Activated T-helper 1 cell treated with anti-CD3 and anti-CD28 coated beads, Interleukin-12 subunit alpha, Interleukin-12 subunit beta, Interleukin-2, Interleukin-4 antibody, amounts not matched to agents 30 ng/mL and 10 ng/mL and 1 ng/mL, durations not matched to agents 14 hours and 24 hours and 36 hours (primary cell): Measurements from ENCODE around the gene TRIM8. TPM values are rescaled to one million over a fixed set of nuclear protein-coding genes. Genes with fewer than 3 reads are reported as not detected.

Experiments
- DNase-seq: peaks from one replicate; pipeline ENCODE4 v3.0.0; 2021; ENCODE audit warnings: low spot score
- H3K27ac Mint-ChIP-seq: one replicate; pipeline ENCODE4 v1.8.0; 2021; ENCODE audit warnings: mild to moderate bottlenecking, mixed read lengths
- H3K27me3 Mint-ChIP-seq: one replicate; pipeline ENCODE4 v1.8.0; 2022; ENCODE audit warnings: mild to moderate bottlenecking, moderate library complexity, mixed read lengths; ENCODE audit not compliant: insufficient read depth
- H3K36me3 Mint-ChIP-seq: one replicate; pipeline ENCODE4 v1.8.0; 2021; ENCODE audit warnings: low read depth, mixed read lengths
- H3K4me1 Mint-ChIP-seq: one replicate; pipeline ENCODE4 v1.8.0; 2021; ENCODE audit warnings: low read depth, mixed read lengths
- H3K4me3 Mint-ChIP-seq: one replicate; pipeline ENCODE4 v1.8.0; 2021; ENCODE audit warnings: mild to moderate bottlenecking, moderate library complexity, mixed read lengths
- H3K9me3 Mint-ChIP-seq: one replicate; pipeline ENCODE4 v1.8.0; 2021; ENCODE audit warnings: mixed read lengths
- intact Hi-C: fragments of 100-400 bp; cut with micrococcal nuclease; formaldehyde crosslinking; loops from one replicate; pipeline ENCODE4 v1.15.1; 2024
- total RNA-seq: library from RNA; stranded (reverse); gene quantifications from 2 replicates; pipeline ENCODE4 v1.2.3, GENCODE V29; 2022

Gene TRIM8
- total RNA-seq, 1 donor from 2014 or later: 111 TPM

DNA sequence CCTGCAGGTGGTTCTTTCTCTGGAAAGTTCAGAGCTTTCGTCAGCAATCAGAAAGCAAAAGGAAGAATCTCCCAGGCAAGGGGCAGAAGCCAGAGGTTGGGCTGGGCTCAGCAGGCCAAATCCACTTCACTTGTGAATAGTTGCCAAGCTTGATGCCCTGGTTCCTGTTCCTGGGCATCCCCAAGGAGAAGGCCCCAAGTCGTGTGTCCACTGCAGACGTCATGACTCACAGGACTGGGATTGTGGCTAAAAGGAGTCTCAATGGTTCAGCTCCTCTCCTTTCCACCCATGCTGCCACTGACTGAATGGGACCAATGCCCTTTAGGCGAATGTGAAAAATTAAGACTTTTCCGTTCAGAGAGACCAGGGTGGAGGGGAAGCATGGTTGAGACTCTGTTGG, 38.6 kb upstream of the TRIM8 start:
- H3K9me3 Mint-ChIP-seq: no peaks in the 10 kb centered on the region
- H3K27ac Mint-ChIP-seq: no peak overlapping the region
- H3K4me3 Mint-ChIP-seq: no peak overlapping the region
- no peak for DNase-seq
- H3K36me3 Mint-ChIP-seq: peaks cover 7% of the 10 kb centered on the region
- peaks cover 7% of the 10 kb centered on the region for H3K4me1 Mint-ChIP-seq
- intact Hi-C loops: no loop called here
- no peaks in the 10 kb centered on the region for H3K27me3 Mint-ChIP-seq

DNA sequence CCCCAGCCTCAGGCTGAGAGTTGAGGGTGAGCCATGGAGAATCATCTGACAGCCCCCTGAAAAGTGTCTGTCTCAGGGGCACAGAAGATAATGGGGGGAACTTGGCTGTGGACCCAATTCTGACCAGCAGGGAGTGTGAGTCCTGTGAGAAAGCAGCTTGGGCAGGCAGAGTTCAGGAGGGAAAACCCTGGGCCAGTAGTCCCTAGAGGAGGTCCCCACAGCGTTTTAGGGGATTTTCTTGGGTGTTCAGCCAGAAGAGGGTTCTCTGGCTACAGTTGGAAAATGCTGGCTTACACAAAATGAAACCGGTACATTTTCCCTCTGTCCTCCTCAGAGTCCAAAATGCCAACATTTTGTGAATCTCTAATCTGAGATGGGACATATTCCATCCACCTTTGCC, 35.8 kb upstream of the TRIM8 start:
- no peak for DNase-seq
- intact Hi-C loops: no loop called here
- peaks cover 17% of the 10 kb centered on the region for H3K4me1 Mint-ChIP-seq
- H3K36me3 Mint-ChIP-seq: peaks cover 5% of the 10 kb centered on the region
- no peaks in the 10 kb centered on the region for H3K27me3 Mint-ChIP-seq
- no peak overlapping the region for H3K4me3 Mint-ChIP-seq
- no peak overlapping the region for H3K27ac Mint-ChIP-seq
- H3K9me3 Mint-ChIP-seq: no peaks in the 10 kb centered on the region

DNA sequence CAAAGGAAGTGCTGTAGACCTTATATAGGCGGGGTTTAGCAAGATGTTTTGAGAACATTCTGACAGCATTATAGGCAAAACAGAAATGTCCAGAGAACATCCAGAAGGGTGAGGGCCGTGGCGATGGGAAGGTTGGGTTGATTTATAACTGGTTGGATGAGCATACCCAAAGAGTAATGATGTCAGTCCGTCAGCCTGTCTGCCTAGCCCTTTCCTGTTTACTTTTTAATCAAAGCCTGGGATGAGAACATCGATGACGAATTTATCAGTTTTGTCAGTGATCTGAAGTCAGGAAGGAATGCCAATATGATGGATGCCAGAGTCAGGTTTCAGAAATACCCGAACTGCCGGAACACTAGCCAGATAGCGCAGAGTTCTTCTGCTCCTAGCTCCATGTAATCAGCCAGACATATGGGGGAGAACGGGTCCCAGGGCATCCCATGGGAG, 33.8 kb upstream of the TRIM8 start:
- Mint-ChIP-seq H3K4me3 (no peak overlapping the region), H3K36me3 (peaks cover 3% of the 10 kb centered on the region), H3K27me3 (no peaks in the 10 kb centered on the region), H3K4me1 (peaks cover 12% of the 10 kb centered on the region), H3K27ac (no peak overlapping the region), H3K9me3 (no peaks in the 10 kb centered on the region)
- intact Hi-C loops: no loop called here
- DNase-seq: no peak

DNA sequence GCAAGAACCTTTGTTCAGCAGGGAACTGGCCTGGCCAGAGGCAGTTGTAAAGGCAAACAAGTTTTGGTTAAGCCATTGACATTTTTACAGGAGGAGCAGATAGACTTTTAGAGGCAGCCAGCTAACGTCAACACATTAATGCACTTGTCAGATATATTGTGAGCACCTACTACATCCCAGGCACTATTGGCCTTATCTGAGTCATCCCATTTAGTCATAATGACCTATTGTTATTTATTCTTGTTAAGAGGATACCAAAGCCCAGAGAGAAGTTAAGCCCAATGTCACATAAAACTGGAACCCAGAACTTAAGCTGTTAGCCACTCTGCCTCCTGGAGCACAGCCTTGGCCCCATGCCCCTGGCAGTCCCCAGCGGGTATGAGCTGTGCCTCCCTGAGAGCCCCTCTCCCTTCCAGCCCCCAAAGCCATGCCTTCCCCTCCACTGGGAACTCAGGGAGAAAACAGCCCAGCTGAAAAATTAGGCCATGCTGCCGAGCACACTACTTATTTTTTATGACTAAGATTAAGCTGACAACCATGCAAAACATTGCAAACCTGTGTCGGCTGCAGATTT, 32.7 kb upstream of the TRIM8 start:
- intact Hi-C loops: no loop called here
- H3K4me1 Mint-ChIP-seq: peaks cover 12% of the 10 kb centered on the region
- no peaks in the 10 kb centered on the region for H3K27me3 Mint-ChIP-seq
- H3K36me3 Mint-ChIP-seq: peaks cover 3% of the 10 kb centered on the region
- no peaks in the 10 kb centered on the region for H3K9me3 Mint-ChIP-seq
- no peak for DNase-seq
- H3K27ac Mint-ChIP-seq: peak overlapping the region; percentile 23
- H3K4me3 Mint-ChIP-seq: no peak overlapping the region

DNA sequence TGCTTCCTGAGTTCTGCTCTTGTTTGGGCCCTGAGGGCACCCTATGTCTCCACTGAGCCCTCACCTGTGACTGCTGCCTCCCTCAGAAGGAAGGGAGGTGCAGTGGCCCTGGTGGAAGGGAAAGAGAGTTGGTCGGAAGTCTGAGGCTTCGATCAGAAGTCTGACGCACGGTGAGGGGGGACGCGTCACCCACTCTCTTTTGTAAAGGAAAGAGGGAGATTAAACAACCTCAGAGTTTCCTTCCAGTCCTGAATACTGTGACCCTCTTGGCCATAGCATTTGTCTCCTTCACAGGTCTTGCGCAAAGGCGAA, 31.4 kb upstream of the TRIM8 start:
- intact Hi-C loops: no loop called here
- H3K27ac Mint-ChIP-seq: peak overlapping the region; percentile 86
- H3K9me3 Mint-ChIP-seq: no peaks in the 10 kb centered on the region
- H3K27me3 Mint-ChIP-seq: no peaks in the 10 kb centered on the region
- H3K4me1 Mint-ChIP-seq: peaks cover 12% of the 10 kb centered on the region
- H3K4me3 Mint-ChIP-seq: no peak overlapping the region
- DNase-seq: no peak
- peaks cover 3% of the 10 kb centered on the region for H3K36me3 Mint-ChIP-seq

DNA sequence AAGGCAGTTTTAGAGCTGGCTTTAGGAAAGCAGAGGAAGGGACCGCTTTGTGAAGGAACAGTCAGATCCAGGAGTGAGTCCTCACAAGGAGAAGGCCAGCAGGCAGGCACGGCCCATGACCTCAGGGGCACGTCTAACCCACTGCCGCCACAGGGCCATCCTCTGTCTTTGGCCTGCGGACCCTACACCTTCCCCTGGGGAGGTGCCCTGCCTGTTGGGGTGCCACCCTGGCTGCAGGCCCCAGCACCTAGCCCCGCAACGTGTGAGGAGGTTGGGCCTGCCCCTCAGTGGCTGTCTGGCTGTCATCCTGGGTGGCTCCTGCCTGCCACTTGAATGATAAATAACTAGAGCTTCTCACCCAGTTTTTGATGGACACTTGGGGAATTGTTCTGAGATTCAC, 31.0 kb upstream of the TRIM8 start:
- DNase-seq: no peak
- peaks cover 12% of the 10 kb centered on the region for H3K4me1 Mint-ChIP-seq
- no peaks in the 10 kb centered on the region for H3K27me3 Mint-ChIP-seq
- H3K27ac Mint-ChIP-seq: peak overlapping the region; percentile 86
- intact Hi-C loops: no loop called here
- H3K9me3 Mint-ChIP-seq: no peaks in the 10 kb centered on the region
- peaks cover 4% of the 10 kb centered on the region for H3K36me3 Mint-ChIP-seq
- no peak overlapping the region for H3K4me3 Mint-ChIP-seq

DNA sequence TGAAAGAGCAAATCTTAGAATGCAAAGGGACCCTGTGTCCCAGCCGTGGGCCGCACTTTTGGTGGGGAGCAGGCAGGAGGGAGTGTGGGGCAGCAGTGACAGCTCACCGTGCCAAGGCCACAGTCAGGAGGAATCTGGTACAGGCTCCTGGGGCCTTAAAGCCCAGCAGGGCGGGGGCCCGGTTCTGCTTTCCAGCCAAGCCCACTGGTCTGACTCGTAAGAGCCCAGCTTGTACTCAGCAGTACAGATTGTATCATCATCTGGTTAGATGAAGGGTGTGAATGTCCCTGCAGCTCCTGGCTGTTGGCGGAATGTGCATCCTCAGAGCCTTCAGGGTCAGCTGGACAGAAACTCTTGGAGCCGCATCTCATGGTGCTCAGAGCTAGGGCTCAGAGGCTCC, 30.5 kb upstream of the TRIM8 start:
- peaks cover 12% of the 10 kb centered on the region for H3K4me1 Mint-ChIP-seq
- no peak overlapping the region for H3K27ac Mint-ChIP-seq
- no peaks in the 10 kb centered on the region for H3K27me3 Mint-ChIP-seq
- H3K9me3 Mint-ChIP-seq: no peaks in the 10 kb centered on the region
- intact Hi-C loops: no loop called here
- DNase-seq: no peak
- H3K36me3 Mint-ChIP-seq: peaks cover 4% of the 10 kb centered on the region
- H3K4me3 Mint-ChIP-seq: no peak overlapping the region

DNA sequence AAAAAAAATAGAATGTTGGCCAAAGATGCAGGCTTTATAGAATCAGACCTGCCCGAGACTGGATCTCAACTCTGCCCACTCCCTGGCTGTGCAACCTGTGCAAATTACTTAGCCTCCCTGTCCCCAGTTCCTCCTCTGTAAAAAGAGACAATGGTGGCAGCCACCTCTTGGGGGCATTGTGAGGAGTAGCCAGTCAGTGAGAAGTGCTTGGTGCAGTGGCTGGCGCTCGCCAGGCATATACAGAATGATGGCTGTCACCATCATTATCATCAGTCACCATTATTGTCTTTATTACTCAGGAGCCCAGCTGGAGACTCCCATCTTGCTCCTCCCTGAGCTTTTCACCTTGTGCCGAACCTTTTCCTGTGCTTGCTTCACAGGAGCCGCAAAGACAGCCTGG, 29.4 kb upstream of the TRIM8 start:
- DNase-seq: no peak
- H3K36me3 Mint-ChIP-seq: peaks cover 2% of the 10 kb centered on the region
- H3K9me3 Mint-ChIP-seq: no peaks in the 10 kb centered on the region
- H3K4me1 Mint-ChIP-seq: peaks cover 12% of the 10 kb centered on the region
- intact Hi-C loops: no loop called here
- H3K27ac Mint-ChIP-seq: no peak overlapping the region
- no peaks in the 10 kb centered on the region for H3K27me3 Mint-ChIP-seq
- H3K4me3 Mint-ChIP-seq: no peak overlapping the region

DNA sequence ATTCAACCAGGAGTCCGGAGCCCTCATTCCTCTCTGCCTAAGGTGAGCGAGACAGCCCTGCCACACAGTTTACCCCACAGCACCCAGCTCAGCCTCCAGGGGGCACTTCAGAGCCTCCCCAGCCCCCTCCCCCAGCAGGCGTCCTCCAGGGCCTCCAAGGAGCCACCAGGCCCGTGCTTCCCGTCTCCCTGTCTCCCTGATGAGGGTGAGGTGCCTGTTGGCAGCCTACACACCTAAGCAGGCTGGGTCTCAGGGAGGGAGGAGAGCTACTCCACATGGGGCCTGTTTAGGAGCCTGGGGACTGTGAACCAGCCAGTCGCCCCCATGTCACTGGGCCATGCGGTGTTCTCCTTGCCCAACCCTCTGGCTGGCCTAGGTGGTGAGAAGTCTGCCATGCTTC, 28.9 kb upstream of the TRIM8 start:
- H3K36me3 Mint-ChIP-seq: peaks cover 2% of the 10 kb centered on the region
- no peaks in the 10 kb centered on the region for H3K9me3 Mint-ChIP-seq
- H3K4me3 Mint-ChIP-seq: no peak overlapping the region
- no peaks in the 10 kb centered on the region for H3K27me3 Mint-ChIP-seq
- H3K4me1 Mint-ChIP-seq: peaks cover 12% of the 10 kb centered on the region
- H3K27ac Mint-ChIP-seq: no peak overlapping the region
- intact Hi-C loops: no loop called here
- DNase-seq: no peak

DNA sequence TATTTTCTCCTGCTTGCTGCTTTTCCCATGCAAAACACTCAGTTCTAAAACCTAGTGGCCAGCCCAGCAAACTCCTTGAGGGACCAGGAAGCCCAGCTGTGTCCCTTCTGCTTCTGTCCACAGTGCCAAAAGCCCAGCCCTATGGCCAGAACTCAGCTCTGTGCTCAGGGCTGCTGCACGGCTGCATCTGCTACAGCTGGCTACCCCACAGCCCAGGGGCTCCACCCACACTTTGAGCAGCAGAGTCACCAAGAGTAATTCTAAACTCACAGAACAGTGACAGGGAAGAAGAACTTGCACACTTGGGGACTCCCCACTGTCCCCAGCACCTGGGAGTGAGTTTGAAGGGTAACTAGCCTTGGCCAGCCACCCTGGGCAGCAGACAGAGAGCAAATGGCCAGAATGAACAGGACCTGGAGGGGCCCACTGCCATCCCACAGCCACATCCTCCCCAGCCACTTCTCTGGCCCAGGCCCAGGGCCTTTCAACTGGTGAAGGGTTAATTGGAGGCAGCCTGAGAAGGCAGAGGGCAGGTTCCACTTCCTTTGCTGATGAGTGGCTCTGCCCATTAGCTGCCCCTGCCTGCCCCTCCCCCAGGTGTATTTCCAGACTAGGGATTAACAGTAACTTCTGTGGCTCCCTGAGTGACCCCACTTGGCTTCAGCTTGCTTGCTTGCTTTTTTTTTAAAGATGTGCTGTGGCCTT, 28.1 kb upstream of the TRIM8 start:
- no peak for DNase-seq
- Mint-ChIP-seq H3K9me3 (no peaks in the 10 kb centered on the region), H3K27me3 (no peaks in the 10 kb centered on the region), H3K36me3 (peaks cover 2% of the 10 kb centered on the region), H3K4me1 (peaks cover 5% of the 10 kb centered on the region), H3K27ac (no peak overlapping the region), H3K4me3 (no peak overlapping the region)
- intact Hi-C loops: no loop called here

DNA sequence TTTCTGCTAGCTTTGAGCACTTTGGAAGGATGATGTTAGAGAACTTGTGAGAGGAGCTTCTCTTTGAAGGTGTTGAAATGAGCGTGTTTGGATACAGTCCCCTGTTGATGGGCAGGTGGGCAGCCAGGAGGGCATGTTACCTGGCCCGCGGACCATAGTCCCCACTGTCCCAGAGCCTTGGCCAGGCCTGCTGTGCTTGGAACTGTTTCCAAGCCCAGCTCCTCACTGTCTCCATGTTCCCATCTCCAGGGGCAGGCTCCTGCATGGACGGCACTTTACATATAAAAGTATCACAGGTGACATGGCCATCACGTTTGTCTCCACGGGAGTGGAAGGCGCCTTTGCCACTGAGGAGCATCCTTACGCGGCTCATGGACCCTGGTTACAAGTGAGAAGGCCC, 27.2 kb upstream of the TRIM8 start:
- H3K27ac Mint-ChIP-seq: no peak overlapping the region
- peaks cover 2% of the 10 kb centered on the region for H3K36me3 Mint-ChIP-seq
- intact Hi-C loops: no loop called here

DNA sequence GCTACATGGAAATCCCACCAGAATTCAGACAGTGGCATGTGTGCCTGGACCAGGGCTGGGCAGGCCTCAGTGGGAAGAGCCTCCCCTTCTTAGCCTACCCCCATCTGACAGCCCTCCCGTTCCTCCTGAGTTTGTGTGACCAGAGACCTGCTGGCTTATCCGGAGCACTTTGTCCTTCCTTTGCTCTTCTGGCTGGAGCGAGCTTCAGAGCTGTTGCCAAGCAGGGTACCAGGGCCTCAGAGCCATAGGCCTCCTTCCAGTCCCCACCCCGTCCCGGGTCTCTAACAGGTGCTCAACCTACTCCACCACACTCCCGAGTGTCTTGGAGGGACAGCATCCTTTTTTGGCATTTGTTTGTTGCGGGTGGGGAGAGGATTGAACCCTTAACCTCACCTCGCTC, 26.5 kb upstream of the TRIM8 start:
- Mint-ChIP-seq H3K36me3 (peaks cover 2% of the 10 kb centered on the region), H3K27ac (no peak overlapping the region)
- no peak for DNase-seq

More for the DNA sequence above, 27.2 kb upstream of the TRIM8 start:
- H3K4me3 Mint-ChIP-seq: no peak overlapping the region
- H3K27me3 Mint-ChIP-seq: no peaks in the 10 kb centered on the region
- H3K9me3 Mint-ChIP-seq: no peaks in the 10 kb centered on the region
- DNase-seq: no peak
- H3K4me1 Mint-ChIP-seq: no peaks in the 10 kb centered on the region

DNA sequence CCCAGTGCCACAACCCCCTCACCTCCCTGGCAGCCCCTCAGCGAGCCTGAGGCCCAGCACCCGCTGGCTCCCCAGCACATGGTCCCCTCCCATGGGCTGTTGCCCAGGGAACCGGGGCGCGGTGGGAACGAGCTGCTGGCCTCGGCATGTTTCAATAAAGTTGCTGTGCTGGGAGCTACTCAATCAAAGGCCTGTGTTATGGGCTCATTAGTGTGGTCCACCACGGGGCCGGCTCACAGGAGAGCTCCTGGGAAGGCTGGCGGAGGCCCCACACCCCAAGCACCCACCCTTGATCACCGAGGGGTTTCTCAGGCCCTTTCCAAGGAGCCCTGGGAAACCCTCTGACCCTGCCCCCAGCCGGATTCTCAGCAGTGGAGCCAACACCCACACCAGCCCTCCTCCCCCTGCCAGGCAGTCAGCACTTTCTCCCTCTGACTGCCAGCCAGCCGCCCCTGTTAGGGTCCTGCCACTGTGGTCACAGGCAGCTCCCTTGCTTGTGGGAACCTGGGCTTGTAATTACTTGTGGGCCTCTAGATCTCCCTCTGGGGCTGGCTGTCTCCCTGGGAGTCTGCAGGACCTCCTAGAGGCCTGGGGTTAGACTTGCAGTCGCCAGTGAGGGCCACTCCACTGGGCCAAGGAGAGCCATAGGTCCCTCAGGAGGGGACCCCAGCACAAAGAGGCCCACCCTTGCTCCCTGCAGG, 24.8 kb upstream of the TRIM8 start:
- intact Hi-C loops: no loop called here
- H3K27me3 Mint-ChIP-seq: no peaks in the 10 kb centered on the region
- H3K4me1 Mint-ChIP-seq: no peaks in the 10 kb centered on the region
- H3K36me3 Mint-ChIP-seq: peaks cover 4% of the 10 kb centered on the region
- no peak overlapping the region for H3K27ac Mint-ChIP-seq
- DNase-seq: no peak
- H3K4me3 Mint-ChIP-seq: no peak overlapping the region
- no peaks in the 10 kb centered on the region for H3K9me3 Mint-ChIP-seq

More for the DNA sequence above, 26.5 kb upstream of the TRIM8 start:
- Mint-ChIP-seq H3K9me3 (no peaks in the 10 kb centered on the region), H3K27me3 (no peaks in the 10 kb centered on the region), H3K4me1 (no peaks in the 10 kb centered on the region), H3K4me3 (no peak overlapping the region)
- intact Hi-C loops: no loop called here
